RWPE2 (cell line): ENCODE measurements around the gene CEMIP.
A peak's percentile ranks its signal among the peaks of the same experiment; 100 is the strongest.

ENCODE experiments used
- ATAC-seq: fragments of 200-7000 bp; cut with Tn5 transposase; 3 replicates; pipeline ENCODE4 v1.9.1; 2021; ENCODE audit warnings: low read depth
- DNase-seq: peaks from one replicate; pipeline ENCODE4 v3.0.0-alpha.2; 2020; ENCODE audit warnings: low spot score
- H3K27ac ChIP-seq: fragments of 450-650 bp; 2 replicates; pipeline ENCODE4 v1.5.1; 2017; ENCODE audit warnings: mild to moderate bottlenecking; ENCODE audit not compliant: poor library complexity, severe bottlenecking
- H3K27me3 ChIP-seq: fragments of 250-450 bp; sonication (Bioruptor Pico); 2 replicates; pipeline ENCODE4 v1.5.1; 2021; ENCODE audit warnings: mild to moderate bottlenecking, moderate library complexity; ENCODE audit not compliant: insufficient read depth, poor library complexity, severe bottlenecking
- H3K36me3 ChIP-seq: fragments of 250-450 bp; sonication (Bioruptor Pico); 2 replicates; pipeline ENCODE4 v1.5.1; 2020; ENCODE audit warnings: low read depth, mild to moderate bottlenecking, moderate library complexity
- H3K4me1 ChIP-seq: fragments of 250-450 bp; sonication (Bioruptor Pico); 2 replicates; pipeline ENCODE4 v1.5.1; 2021; ENCODE audit warnings: mild to moderate bottlenecking, moderate library complexity; ENCODE audit not compliant: insufficient read depth, poor library complexity, severe bottlenecking
- H3K4me3 ChIP-seq: fragments of 250-450 bp; sonication (Bioruptor Pico); 2 replicates; pipeline ENCODE4 v1.5.1; 2021; ENCODE audit warnings: mild to moderate bottlenecking, moderate library complexity; ENCODE audit not compliant: severe bottlenecking
- H3K9me3 ChIP-seq: fragments of 250-450 bp; sonication (Bioruptor Pico); 2 replicates; pipeline ENCODE4 v1.5.1; 2021; ENCODE audit warnings: mild to moderate bottlenecking, moderate library complexity; ENCODE audit not compliant: severe bottlenecking
- CTCF ChIP-seq: fragments of 450-650 bp; IDR thresholded peaks from one replicate; pipeline ENCODE4 v1.5.1; 2017; ENCODE audit warnings: mild to moderate bottlenecking, moderate library complexity; ENCODE audit not compliant: poor library complexity, severe bottlenecking

Gene CEMIP, protein sequence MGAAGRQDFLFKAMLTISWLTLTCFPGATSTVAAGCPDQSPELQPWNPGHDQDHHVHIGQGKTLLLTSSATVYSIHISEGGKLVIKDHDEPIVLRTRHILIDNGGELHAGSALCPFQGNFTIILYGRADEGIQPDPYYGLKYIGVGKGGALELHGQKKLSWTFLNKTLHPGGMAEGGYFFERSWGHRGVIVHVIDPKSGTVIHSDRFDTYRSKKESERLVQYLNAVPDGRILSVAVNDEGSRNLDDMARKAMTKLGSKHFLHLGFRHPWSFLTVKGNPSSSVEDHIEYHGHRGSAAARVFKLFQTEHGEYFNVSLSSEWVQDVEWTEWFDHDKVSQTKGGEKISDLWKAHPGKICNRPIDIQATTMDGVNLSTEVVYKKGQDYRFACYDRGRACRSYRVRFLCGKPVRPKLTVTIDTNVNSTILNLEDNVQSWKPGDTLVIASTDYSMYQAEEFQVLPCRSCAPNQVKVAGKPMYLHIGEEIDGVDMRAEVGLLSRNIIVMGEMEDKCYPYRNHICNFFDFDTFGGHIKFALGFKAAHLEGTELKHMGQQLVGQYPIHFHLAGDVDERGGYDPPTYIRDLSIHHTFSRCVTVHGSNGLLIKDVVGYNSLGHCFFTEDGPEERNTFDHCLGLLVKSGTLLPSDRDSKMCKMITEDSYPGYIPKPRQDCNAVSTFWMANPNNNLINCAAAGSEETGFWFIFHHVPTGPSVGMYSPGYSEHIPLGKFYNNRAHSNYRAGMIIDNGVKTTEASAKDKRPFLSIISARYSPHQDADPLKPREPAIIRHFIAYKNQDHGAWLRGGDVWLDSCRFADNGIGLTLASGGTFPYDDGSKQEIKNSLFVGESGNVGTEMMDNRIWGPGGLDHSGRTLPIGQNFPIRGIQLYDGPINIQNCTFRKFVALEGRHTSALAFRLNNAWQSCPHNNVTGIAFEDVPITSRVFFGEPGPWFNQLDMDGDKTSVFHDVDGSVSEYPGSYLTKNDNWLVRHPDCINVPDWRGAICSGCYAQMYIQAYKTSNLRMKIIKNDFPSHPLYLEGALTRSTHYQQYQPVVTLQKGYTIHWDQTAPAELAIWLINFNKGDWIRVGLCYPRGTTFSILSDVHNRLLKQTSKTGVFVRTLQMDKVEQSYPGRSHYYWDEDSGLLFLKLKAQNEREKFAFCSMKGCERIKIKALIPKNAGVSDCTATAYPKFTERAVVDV (N-terminal part only)

GRCh38 chr15:80778964-80779657, at the start of gene CEMIP:
Gene CEMIP (plus strand): TSS chr15:80779370. CDS start chr15:80873880, 94,510 bp downstream.
- TF ChIP-seq CTCF: peak; percentile 100
- peak; percentile 74 for ATAC-seq
- Histone ChIP-seq H3K4me1 (peaks cover 24% of the 10 kb centered on the region), H3K9me3 (peaks cover 3% of the 10 kb centered on the region), H3K4me3 (peak within 1 kb of the TSS; percentile 36), H3K27me3 (peaks cover 19% of the 10 kb centered on the region), H3K27ac (peak within 1 kb of the TSS; percentile 57), H3K36me3 (no peaks in the 10 kb centered on the region)
- peak; percentile 83 for DNase-seq

GRCh38 chr15:80730387-80730786, 48.8 kb upstream of the CEMIP start:
- H3K4me1 ChIP-seq: no peaks in the 10 kb centered on the region
- no peak for DNase-seq
- H3K27me3 ChIP-seq: no peaks in the 10 kb centered on the region
- H3K9me3 ChIP-seq: no peaks in the 10 kb centered on the region
- no peak overlapping the region for H3K4me3 ChIP-seq
- no peak overlapping the region for H3K27ac ChIP-seq
- H3K36me3 ChIP-seq: peaks cover 23% of the 10 kb centered on the region
- no peak for TF ChIP-seq CTCF
- no peak for ATAC-seq

DNA sequence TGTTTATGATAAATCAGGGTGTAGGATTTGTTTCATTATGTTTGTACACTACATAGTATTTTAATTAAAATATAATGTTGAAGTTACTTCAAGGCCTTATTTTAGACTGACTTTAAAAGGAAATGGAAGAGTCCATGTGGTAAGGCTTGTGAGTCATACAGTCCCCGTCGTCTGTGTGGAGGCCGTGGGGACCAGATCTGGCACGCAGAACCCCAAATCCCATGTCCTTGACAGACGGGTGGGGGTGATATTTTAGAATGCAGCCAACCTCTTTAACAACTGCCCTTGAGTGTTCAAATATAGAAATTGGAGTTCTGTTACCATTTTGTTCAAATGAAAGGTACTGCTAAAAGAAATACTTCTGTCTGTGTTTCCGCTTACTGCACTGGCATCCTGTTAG, 48.2 kb upstream of the CEMIP start:
- no peak for TF ChIP-seq CTCF
- H3K27ac ChIP-seq: no peak overlapping the region
- no peaks in the 10 kb centered on the region for H3K4me1 ChIP-seq
- H3K4me3 ChIP-seq: no peak overlapping the region
- no peak for DNase-seq
- H3K9me3 ChIP-seq: no peaks in the 10 kb centered on the region
- no peak for ATAC-seq
- peaks cover 19% of the 10 kb centered on the region for H3K36me3 ChIP-seq
- H3K27me3 ChIP-seq: no peaks in the 10 kb centered on the region

DNA sequence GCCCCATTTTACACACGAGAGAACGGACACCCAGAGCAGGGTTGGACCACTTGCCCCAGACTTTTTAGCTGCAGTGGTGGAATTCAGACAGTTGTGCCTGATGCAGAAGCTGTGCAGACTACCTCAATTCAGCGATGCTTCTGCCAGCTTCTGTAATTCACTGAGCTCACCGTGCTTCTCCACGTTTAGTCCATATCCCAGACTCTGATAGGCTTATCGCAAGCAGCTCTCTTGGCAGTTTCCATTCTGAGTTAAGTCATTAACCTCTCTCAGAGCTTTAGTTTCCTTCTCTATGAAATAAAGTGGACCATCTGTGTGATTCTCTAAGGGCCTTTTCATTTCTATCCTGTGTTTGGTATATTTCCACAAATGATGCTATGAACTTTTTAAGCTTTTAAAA, 47.0 kb upstream of the CEMIP start:
- H3K4me1 ChIP-seq: no peaks in the 10 kb centered on the region
- no peaks in the 10 kb centered on the region for H3K27me3 ChIP-seq
- no peaks in the 10 kb centered on the region for H3K9me3 ChIP-seq
- TF ChIP-seq CTCF: no peak
- DNase-seq (no peak), ATAC-seq (no peak)
- H3K27ac ChIP-seq: no peak overlapping the region
- peaks cover 28% of the 10 kb centered on the region for H3K36me3 ChIP-seq
- H3K4me3 ChIP-seq: no peak overlapping the region
